NB4 (cell line): Measurements from ENCODE around the gene POP4.

Experiments
- DNase-seq: peaks from one replicate; pipeline ENCODE4 v3.0.0; 2010; ENCODE audit warnings: low read depth
- H3K4me3 ChIP-seq: one replicate; pipeline ENCODE4 v1.5.1; 2011; ENCODE audit warnings: mild to moderate bottlenecking, low read depth, low read length, moderate library complexity
- MAX ChIP-seq: IDR thresholded peaks from 2 replicates; pipeline ENCODE4 v1.6.1; 2011; ENCODE audit warnings: low read depth, low read length
- MYC ChIP-seq: IDR thresholded peaks from 2 replicates; pipeline ENCODE4 v1.6.1; 2011; ENCODE audit warnings: low read depth, low read length
- POLR2A ChIP-seq: IDR thresholded peaks from 2 replicates; pipeline ENCODE4 v1.6.1; 2011; ENCODE audit warnings: mild to moderate bottlenecking; ENCODE audit not compliant: insufficient read length; ENCODE audit errors: extremely low read depth
- TF ChIP-seq, protein P1 (sequence below): IDR thresholded peaks from one replicate; pipeline ENCODE4 v1.5.1; 2012; ENCODE audit warnings: low read depth, low read length

Gene POP4

GRCh38 chr19:29643361-29643935 is 37.4 kb downstream of the POP4 start:
- H3K4me3 ChIP-seq: no peak overlapping the region
- TF ChIP-seq MAX: no peak
- TF ChIP-seq POLR2A: no peak
- TF ChIP-seq, protein P1, sequence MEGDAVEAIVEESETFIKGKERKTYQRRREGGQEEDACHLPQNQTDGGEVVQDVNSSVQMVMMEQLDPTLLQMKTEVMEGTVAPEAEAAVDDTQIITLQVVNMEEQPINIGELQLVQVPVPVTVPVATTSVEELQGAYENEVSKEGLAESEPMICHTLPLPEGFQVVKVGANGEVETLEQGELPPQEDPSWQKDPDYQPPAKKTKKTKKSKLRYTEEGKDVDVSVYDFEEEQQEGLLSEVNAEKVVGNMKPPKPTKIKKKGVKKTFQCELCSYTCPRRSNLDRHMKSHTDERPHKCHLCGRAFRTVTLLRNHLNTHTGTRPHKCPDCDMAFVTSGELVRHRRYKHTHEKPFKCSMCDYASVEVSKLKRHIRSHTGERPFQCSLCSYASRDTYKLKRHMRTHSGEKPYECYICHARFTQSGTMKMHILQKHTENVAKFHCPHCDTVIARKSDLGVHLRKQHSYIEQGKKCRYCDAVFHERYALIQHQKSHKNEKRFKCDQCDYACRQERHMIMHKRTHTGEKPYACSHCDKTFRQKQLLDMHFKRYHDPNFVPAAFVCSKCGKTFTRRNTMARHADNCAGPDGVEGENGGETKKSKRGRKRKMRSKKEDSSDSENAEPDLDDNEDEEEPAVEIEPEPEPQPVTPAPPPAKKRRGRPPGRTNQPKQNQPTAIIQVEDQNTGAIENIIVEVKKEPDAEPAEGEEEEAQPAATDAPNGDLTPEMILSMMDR: no peak
- TF ChIP-seq MYC: no peak
- DNase-seq: no peak

DNA sequence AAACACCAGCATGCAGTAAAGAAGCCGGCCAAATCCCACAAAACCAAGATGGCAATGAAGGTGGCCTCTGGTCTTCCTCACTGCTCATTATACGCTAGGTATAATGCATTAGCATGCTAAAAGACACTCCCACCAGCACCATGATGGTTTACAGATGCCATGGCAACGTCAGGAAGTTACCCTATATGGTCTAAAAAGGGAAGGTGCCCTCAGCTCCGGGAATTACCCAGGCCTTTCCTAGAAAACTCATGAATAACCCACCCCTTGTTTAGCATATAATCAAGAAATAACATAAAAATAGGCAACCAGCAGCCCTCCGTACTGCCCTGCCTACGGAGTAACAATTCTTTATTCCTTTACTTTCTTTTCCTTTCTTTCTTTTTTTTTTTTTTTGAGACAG is 38.1 kb downstream of the POP4 start:
- H3K4me3 ChIP-seq: no peak overlapping the region
- no peak for DNase-seq
- TF ChIP-seq MYC: no peak
- no peak for TF ChIP-seq MAX
- TF ChIP-seq, protein P1: no peak
- TF ChIP-seq POLR2A: no peak

- TF ChIP-seq POLR2A: no peak
- TF ChIP-seq MYC: no peak
- TF ChIP-seq MAX: no peak
- TF ChIP-seq, protein P1: no peak
- H3K4me3 ChIP-seq: no peak overlapping the region
- no peak for DNase-seq
These were observed 39.4 kb downstream of the POP4 start for GRCh38 chr19:29645491-29645867.

GRCh38 chr19:29645911-29646310 is 39.8 kb downstream of the POP4 start:
- DNase-seq: peak; percentile 49
- TF ChIP-seq POLR2A (no peak), MYC (no peak), MAX (no peak)
- TF ChIP-seq, protein P1: no peak
- H3K4me3 ChIP-seq: peak overlapping the region; percentile 9

GRCh38 chr19:29650772-29651387 is 44.8 kb downstream of the POP4 start:
- H3K4me3 ChIP-seq: no peak overlapping the region
- DNase-seq: no peak
- TF ChIP-seq POLR2A: no peak
- TF ChIP-seq, protein P1: no peak
